GM23338 (cell line): ENCODE measurements around the gene IQCK. TPM values are rescaled to one million over a fixed set of nuclear protein-coding genes. Genes with fewer than 3 reads are reported as not detected.

Experiments used
- ATAC-seq: fragments of 200-7000 bp; cut with Tn5 transposase; 3 replicates; pipeline ENCODE4 v1.9.1; 2020
- DNase-seq: peaks from one replicate; pipeline ENCODE4 v3.0.0-alpha.2; 2015; ENCODE audit warnings: low spot score
- H2AFZ ChIP-seq: fragments of 200-600 bp; sonication (generic); 2 replicates; pipeline ENCODE4 v1.8.0; 2016; ENCODE audit warnings: antibody characterized with exemption, mild to moderate bottlenecking, moderate library complexity
- H3F3A ChIP-seq: fragments of 200-600 bp; sonication (generic); replicated peaks from 2 replicates; pipeline ENCODE4 v1.8.0; 2017; ENCODE audit warnings: antibody characterized with exemption, mixed run types, low read depth
- H3K27ac ChIP-seq: fragments of 200-600 bp; sonication (generic); 2 replicates; pipeline ENCODE4 v1.6.1; 2016; ENCODE audit warnings: low read depth
- H3K27me3 ChIP-seq: fragments of 200-600 bp; sonication (generic); 2 replicates; pipeline ENCODE4 v1.8.0; 2016; ENCODE audit warnings: mild to moderate bottlenecking, mixed run types, moderate library complexity; ENCODE audit not compliant: insufficient read depth
- H3K36me3 ChIP-seq: fragments of 200-600 bp; sonication (generic); 2 replicates; pipeline ENCODE4 v1.8.0; 2016; ENCODE audit warnings: mild to moderate bottlenecking; ENCODE audit not compliant: insufficient read depth
- H3K4me1 ChIP-seq: fragments of 200-600 bp; sonication (generic); 2 replicates; pipeline ENCODE4 v1.8.0; 2016; ENCODE audit warnings: mild to moderate bottlenecking, moderate library complexity; ENCODE audit not compliant: insufficient read depth
- H3K4me2 ChIP-seq: fragments of 200-600 bp; sonication (generic); 2 replicates; pipeline ENCODE4 v1.7.1; 2017; ENCODE audit warnings: mixed run types
- H3K4me3 ChIP-seq: fragments of 200-600 bp; sonication (generic); 2 replicates; pipeline ENCODE4 v1.6.1; 2016; ENCODE audit warnings: mixed run types
- H3K79me2 ChIP-seq: fragments of 200-600 bp; sonication (generic); replicated peaks from 2 replicates; pipeline ENCODE4 v1.8.0; 2017; ENCODE audit warnings: mild to moderate bottlenecking; ENCODE audit not compliant: insufficient read depth
- H3K9me2 ChIP-seq: fragments of 200-600 bp; sonication (generic); 2 replicates; pipeline ENCODE4 v1.8.0; 2017; ENCODE audit not compliant: insufficient read depth
- H4K20me1 ChIP-seq: fragments of 200-600 bp; sonication (generic); replicated peaks from 2 replicates; pipeline ENCODE4 v1.8.0; 2017; ENCODE audit warnings: mild to moderate bottlenecking; ENCODE audit not compliant: insufficient read depth
- H3K27ac Mint-ChIP-seq: 2 replicates; pipeline ENCODE4 v1.8.0; 2020; ENCODE audit warnings: inconsistent platforms, mild to moderate bottlenecking, moderate library complexity, mixed read lengths
- H3K27me3 Mint-ChIP-seq: 3 replicates; pipeline ENCODE4 v1.8.0; 2022; ENCODE audit warnings: low read depth, mild to moderate bottlenecking, moderate library complexity, mixed read lengths, inconsistent platforms; ENCODE audit not compliant: insufficient read depth, poor library complexity
- H3K36me3 Mint-ChIP-seq: 3 replicates; pipeline ENCODE4 v1.8.0; 2021; ENCODE audit warnings: low read depth, mild to moderate bottlenecking, inconsistent platforms, moderate library complexity, mixed read lengths
- H3K4me1 Mint-ChIP-seq: 3 replicates; pipeline ENCODE4 v1.8.0; 2020; ENCODE audit warnings: mild to moderate bottlenecking, inconsistent platforms, mixed read lengths
- H3K4me3 Mint-ChIP-seq: 3 replicates; pipeline ENCODE4 v1.8.0; 2021; ENCODE audit warnings: moderate library complexity, mild to moderate bottlenecking, inconsistent platforms, mixed read lengths
- H3K9me3 Mint-ChIP-seq: 3 replicates; pipeline ENCODE4 v1.8.0; 2020; ENCODE audit warnings: moderate library complexity, mild to moderate bottlenecking, inconsistent platforms, mixed read lengths
- CREB1 ChIP-seq: fragments of 250-450 bp; sonication (Bioruptor Pico); IDR thresholded peaks from 2 replicates; pipeline ENCODE4 v1.5.0; 2020; ENCODE audit warnings: low read depth, mild to moderate bottlenecking, moderate library complexity
- CTCF ChIP-seq, 2 experiments: fragments of 200-600 bp in 1 of 2; sonication (generic) in 1 of 2; conservative IDR thresholded peaks; 2 replicates each; pipeline versions ENCODE4 v1.5.1 to v1.6.1; 2016 to 2017; ENCODE audit warnings: antibody characterized with exemption in 2 of 2, low read depth in 2 of 2, mild to moderate bottlenecking in 2 of 2, moderate library complexity in 1 of 2
- ETS1 ChIP-seq: IDR thresholded peaks from 2 replicates; pipeline ENCODE4 v1.6.1; 2016; ENCODE audit warnings: antibody characterized with exemption
- EZH2 ChIP-seq: fragments of 200-600 bp; sonication (generic); IDR thresholded peaks from one replicate; pipeline ENCODE4 v1.8.0; 2017; ENCODE audit warnings: antibody characterized with exemption, mild to moderate bottlenecking, low read depth; ENCODE audit not compliant: unreplicated experiment
- EZH2phosphoT487 ChIP-seq: fragments of 200-600 bp; sonication (generic); IDR thresholded peaks from one replicate; pipeline ENCODE4 v1.8.1; 2018; ENCODE audit warnings: antibody characterized with exemption; ENCODE audit not compliant: unreplicated experiment
- JUNB ChIP-seq: IDR thresholded peaks from one replicate; pipeline ENCODE4 v1.6.1; 2016; ENCODE audit warnings: antibody characterized with exemption; ENCODE audit not compliant: unreplicated experiment
- NANOG ChIP-seq: IDR thresholded peaks from 2 replicates; pipeline ENCODE4 v1.6.1; 2016; ENCODE audit warnings: antibody characterized with exemption, borderline replicate concordance
- POLR2AphosphoS5 ChIP-seq: IDR thresholded peaks from 2 replicates; pipeline ENCODE4 v1.6.1; 2016; ENCODE audit warnings: antibody characterized with exemption, low read depth
- REST ChIP-seq: IDR thresholded peaks from one replicate; pipeline ENCODE4 v1.6.1; 2018; ENCODE audit warnings: antibody characterized with exemption; ENCODE audit not compliant: unreplicated experiment
- STAT1 ChIP-seq: IDR thresholded peaks from one replicate; pipeline ENCODE4 v1.6.1; 2016; ENCODE audit warnings: antibody characterized with exemption; ENCODE audit not compliant: unreplicated experiment
- ZNF114 ChIP-seq: fragments of 250-450 bp; sonication (Bioruptor Pico); IDR thresholded peaks from 2 replicates; pipeline ENCODE4 v1.5.0; 2020; ENCODE audit warnings: mild to moderate bottlenecking, moderate library complexity
- ZNF331 ChIP-seq: fragments of 250-450 bp; sonication (Bioruptor Pico); IDR thresholded peaks from 2 replicates; pipeline ENCODE4 v1.5.0; 2020; ENCODE audit warnings: low read depth, mild to moderate bottlenecking, moderate library complexity
- ZNF462 ChIP-seq: fragments of 250-450 bp; sonication (Bioruptor Pico); IDR thresholded peaks from 2 replicates; pipeline ENCODE4 v1.5.0; 2020; ENCODE audit warnings: mild to moderate bottlenecking, moderate library complexity
- polyA plus RNA-seq: library from polyadenylated mRNA; unstranded; fragments of >200 nt; fragmentation: Nextera tagmentation; extraction: Ambion mirVana; gene quantifications from 2 replicates; pipeline ENCODE4 v1.2.1, GENCODE V29; 2016
- total RNA-seq: library from RNA; depleted of rRNA; stranded (reverse); fragments of >200 nt; shearing (Covaris generic); gene quantifications from 2 replicates; pipeline ENCODE4 v1.2.3, GENCODE V29; 2014

The IQCK gene
- total and polyA plus RNA-seq, 2 experiments from 2014 or later: 7.6 to 10.0 TPM

- H2AFZ ChIP-seq: peak within 1 kb of the TSS; percentile 88
- H3K79me2 ChIP-seq: peaks cover 34% of the 10 kb centered on the region
- H3F3A ChIP-seq: peaks cover 14% of the 10 kb centered on the region
- TF ChIP-seq EZH2phosphoT487 (no peak), ZNF462 (CRISPR knock-in tag) (no peak), EZH2 (no peak), REST (no peak), JUNB (no peak), NANOG (no peak), ZNF114 (no peak), STAT1 (no peak), POLR2AphosphoS5 (peak; percentile 50; the same call in 1 of the 2 replicates), CTCF (conservative IDR thresholded peaks at IDR 0.05; ENCODE audit: low read depth in 2 of 2) (peak in 1 of 2 experiments; percentile 22; a peak in 2 of 4 replicates), ZNF331 (CRISPR knock-in tag) (no peak), ETS1 (no peak), CREB1 (CRISPR knock-in tag) (no peak)
- H4K20me1 ChIP-seq: no peaks in the 10 kb centered on the region; the same call in 1 of the 2 replicates
- Mint-ChIP-seq H3K4me3 (peak within 1 kb of the TSS; percentile 87), H3K9me3 (peaks cover 5% of the 10 kb centered on the region; the same call in 1 of the 3 replicates), H3K27ac (no peak within 1 kb of the TSS), H3K27me3 (peaks cover 20% of the 10 kb centered on the region), H3K4me1 (peaks cover 22% of the 10 kb centered on the region), H3K36me3 (peaks cover 24% of the 10 kb centered on the region)
- peak; percentile 24 for ATAC-seq
- peak within 1 kb of the TSS; percentile 88 for H3K4me2 ChIP-seq
- no peaks in the 10 kb centered on the region for H3K9me2 ChIP-seq
- no peaks in the 10 kb centered on the region for H3K36me3 ChIP-seq
- DNase-seq: peak; percentile 66
- peaks cover 15% of the 10 kb centered on the region for H3K4me1 ChIP-seq
- H3K27me3 ChIP-seq: peaks cover 12% of the 10 kb centered on the region
- peak within 1 kb of the TSS; percentile 83 for H3K4me3 ChIP-seq
- H3K27ac ChIP-seq: 0 out of 2 replicates have a peak within 1 kb of the TSS, but pooled peaks have one; percentile 23
Measured at GRCh38 chr16:19884611-19885450, 166.8 kb downstream of the IQCK start, which contains the start of gene GPRC5B. TSS of gene GPRC5B (minus strand) at chr16:19884848. CDS start at chr16:19872845, 12,003 bp downstream.
